Measurements from ENCODE around the gene HEXIM1.
"Not testable (repeated sequence)": the region's sequence is repeated elsewhere in the genome, so short reads cannot be mapped to it uniquely, and the experiment has no call there.

The HEXIM1 gene

DNA sequence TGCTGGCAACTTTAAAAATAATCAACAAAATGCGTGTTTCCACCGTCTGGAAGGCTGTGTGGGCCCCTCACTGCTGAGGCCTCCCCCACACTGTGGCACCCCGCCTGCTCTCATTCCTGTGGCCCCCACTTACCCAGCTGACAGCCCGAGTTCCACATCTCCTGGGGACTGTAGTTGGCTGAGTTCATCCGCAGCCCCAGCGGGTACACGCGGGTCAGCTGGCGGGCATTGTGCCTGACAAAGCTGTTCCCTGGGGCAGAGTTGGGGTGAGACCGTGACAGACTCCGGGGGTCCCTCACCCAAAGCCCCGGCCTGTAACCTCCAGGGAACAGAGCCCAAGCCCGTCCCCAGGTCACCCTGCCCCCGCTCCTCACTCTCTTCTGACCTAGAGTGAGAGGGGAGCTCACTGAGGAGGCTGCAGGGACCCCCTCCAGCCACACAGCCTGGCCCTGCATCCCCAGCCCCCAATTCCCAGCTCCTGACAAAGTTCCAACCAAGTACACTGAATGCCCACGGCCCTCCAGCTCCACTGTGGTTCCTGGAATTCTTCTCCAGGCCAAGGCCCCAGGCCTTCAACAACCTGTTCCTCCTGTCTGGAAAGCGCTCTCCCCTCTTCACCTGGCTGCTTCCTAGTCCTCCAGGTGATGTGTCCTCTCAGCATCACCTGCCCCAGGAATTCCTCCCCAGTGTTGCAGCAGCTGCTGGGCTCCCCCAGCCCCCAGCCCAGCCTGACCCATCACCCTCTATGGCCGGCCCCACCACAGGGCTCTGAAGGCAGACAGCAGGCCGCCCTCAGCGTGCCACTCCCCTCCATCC lies 34.0 kb upstream of the HEXIM1 start:
- DNase-seq: no peak

DNA sequence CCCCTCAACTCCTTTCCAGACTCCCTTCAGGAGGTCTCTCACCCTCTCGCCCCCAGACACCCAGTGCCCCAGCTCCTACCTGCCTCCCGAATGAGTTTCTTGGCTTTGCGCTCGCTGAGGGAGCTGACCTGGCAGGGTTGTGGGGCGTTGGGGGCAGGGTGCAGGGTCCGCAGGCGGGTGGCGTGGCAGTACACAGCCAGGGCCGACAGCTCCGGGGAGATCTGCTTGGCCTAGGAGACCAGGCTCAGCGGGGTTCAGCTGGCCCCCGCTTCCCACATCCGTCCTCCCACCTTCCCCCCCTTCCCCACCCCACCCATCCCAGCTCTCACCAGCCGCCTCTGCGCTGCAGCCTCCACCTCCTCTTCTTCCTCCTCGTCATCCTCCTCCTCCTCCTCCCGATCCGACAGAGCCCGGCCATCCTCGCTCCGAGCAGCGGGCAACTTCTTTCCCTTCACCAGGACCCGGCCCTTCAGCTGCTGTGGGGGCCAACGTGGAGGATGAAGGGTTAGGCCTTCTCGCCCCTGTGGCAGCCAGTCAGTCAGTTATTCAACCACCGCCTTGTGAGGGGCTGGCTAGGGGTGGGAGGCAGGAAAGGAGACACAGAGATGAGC lies 33.2 kb upstream of the HEXIM1 start:
- no peak for DNase-seq

DNA sequence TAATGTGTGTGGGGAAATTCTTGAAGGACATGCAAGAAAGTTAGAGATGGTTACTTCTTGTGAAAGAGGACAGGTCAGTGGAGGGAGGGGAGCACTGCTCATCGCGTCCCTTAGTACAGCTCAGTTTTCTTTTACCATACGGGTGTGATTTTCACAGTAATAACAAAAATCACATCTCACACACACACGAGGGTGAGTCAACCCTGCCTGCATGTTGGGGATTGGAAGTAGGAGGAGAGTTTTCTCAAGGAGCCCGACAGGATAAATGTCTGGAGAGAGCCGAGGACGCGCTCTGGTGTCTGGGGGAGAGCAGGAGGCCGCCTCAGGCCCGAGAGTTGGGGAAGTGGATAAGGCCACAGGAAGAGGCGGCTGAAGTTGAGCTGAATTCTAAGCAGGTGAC lies 32.4 kb upstream of the HEXIM1 start:
- DNase-seq: no peak

DNA sequence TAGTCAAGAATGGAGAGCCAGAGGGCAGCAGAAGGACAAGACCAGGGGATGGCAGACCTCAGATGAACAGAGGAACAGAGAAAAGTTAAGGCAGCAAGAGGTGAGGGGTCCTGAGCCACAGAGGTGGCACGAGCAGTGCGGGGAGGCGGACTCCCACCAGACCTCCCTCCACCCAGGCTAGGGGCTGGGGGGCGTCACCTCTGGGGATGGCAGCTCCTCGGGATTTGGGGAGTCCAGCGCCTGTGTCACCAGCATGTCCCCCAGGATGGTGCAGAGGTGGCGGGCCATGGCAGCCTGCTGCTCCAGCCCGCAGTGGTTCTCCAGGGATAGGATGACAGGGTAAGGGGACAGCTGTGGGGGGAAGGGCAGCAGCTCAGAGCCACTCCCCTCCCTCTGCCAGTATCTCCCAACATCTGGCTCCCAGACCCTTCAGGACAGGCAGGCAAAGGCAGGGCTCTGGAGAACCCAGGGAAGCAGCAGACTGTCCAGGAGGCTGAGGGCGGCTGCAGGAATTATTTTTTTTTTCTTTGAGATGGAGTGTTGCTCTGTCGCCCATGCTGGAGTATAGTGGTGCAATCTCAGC lies 31.8 kb upstream of the HEXIM1 start:
- DNase-seq: no peak

DNA sequence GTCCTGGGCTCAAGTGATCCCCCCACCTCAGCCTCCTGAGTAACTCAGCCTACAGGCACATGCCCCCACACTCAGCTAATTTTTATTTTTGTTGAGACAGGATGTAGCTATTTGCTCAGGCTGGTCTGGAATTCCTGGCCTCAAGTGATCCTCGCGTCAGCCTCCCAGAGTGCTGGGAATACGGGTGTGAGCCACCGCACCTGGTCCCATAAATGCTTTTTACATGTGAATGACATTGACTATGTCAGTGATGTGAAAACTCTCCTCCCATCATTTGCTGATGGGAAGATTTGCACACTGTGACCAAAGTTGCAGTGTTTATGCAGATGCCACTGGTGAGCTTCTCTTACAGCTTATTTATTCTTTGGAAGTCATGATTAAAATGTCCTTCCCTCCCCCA lies 30.9 kb upstream of the HEXIM1 start:
- no peak for DNase-seq

DNA sequence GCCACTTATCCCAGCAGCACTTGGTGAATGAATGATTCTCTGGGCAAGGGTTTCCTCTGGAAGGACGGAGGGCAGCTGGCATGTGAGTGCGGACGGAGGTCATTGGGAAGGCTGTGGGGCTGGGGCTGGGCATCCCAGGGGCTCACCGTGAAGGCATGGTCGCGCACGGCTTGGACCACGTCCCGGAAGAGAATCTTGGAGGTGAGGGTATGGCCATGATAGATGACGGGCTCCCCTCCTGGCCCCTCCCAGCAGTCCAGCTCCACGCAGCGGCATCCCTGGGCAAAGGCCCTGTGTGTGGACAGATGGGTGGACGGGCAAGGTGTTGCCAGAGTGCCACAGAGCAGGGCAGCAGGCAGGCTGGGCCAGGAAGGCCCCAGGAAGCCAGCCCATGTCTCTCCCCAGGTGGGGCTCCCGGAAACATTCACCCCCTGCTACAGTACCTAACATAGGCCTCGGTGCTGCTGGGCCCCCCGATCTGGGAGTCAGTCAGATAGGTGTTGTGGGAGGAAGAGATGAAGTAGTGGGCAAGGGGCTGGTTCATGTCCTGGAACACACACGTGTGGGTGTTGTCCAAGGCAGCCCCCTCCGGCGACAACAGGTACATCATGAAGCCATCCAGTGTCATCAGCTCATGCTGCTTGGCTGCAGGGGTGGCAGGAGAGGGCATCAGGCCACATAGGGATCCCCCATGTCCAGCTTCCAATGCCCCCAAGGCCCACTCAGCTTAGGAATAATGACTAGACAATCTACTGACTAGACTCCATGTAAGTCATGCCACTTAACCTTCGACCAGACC lies 30.2 kb upstream of the HEXIM1 start:
- no peak for DNase-seq

DNA sequence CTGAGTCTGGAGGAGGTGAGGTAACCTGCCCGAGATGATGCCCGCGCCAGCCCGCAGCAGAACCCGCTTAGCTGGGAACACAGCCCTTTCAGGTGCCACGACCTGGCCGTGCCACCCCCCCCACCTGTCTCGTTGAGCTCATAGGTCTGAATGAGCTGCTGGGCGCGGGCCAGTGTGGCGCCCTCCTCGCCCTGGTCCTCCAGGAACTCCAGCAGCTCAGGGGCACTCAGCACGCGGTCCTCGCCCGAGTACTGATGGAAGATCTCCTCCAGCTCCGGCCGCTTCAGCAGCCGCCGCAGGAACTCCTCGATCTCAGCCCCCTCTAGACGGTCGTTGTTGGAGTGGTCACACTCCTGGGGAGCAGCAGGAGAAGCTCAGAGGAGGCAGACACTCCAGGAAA lies 29.6 kb upstream of the HEXIM1 start:
- no peak for DNase-seq

DNA sequence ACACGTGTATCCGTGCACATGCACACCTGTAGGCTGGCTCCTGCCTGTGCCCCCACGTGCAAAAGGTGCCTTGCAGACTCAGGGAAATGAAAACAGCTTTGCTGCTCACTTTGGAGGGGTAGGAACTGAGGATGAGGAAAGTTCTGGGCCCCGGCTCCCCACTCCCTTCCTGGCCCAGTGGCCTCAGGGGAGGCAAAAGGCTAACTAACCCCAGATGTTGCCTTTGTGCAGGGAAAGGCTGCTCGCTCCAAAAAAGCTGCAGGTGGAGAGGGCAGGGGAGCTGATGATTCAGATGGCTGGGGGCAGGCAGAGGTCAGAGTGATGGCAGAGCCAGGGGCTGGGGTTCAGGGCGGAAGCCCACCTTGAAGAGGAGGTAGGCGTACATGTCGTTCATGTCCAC lies 28.3 kb upstream of the HEXIM1 start:
- no peak for DNase-seq

DNA sequence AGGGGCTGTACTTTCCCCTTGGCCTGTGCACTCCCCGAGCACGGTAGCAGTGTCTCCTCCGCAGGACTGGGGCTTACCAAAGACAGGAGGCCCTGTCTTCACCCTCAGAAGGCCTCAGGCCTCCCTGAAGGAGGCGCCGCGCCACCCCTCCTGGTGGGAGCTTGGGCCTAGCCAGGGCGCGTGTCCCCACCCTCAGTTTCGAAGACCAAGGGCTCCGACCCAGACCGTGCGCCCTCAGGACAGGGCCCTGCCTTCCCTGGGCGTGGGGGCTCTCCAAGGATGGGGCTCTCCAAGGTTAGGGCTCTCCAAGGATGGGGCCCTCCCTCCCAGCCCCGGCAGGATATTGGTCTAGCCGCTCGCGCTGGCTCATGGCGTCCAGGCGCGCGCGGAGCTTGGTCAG lies 27.7 kb upstream of the HEXIM1 start:
- no peak for DNase-seq

DNA sequence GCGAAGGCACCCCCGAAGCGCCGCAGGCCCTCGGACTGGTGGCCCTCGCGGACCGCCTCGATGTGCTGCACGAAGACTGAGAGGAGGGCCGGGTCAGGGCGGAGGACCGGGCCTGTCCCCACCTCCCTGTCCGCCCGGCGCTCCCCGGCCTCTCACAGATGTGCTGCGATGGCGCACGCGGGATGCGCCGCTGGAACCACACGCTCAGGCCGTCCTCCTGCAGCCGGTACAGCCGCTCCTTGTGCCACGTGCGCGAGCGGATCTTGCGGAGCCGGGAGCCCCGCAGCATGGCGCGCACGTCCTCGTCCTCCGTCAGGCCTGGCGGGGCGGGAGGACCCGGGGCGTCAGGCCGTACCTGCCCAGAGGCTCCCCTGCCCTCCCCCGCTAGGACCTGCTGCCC lies 27.2 kb upstream of the HEXIM1 start:
- DNase-seq: no peak

DNA sequence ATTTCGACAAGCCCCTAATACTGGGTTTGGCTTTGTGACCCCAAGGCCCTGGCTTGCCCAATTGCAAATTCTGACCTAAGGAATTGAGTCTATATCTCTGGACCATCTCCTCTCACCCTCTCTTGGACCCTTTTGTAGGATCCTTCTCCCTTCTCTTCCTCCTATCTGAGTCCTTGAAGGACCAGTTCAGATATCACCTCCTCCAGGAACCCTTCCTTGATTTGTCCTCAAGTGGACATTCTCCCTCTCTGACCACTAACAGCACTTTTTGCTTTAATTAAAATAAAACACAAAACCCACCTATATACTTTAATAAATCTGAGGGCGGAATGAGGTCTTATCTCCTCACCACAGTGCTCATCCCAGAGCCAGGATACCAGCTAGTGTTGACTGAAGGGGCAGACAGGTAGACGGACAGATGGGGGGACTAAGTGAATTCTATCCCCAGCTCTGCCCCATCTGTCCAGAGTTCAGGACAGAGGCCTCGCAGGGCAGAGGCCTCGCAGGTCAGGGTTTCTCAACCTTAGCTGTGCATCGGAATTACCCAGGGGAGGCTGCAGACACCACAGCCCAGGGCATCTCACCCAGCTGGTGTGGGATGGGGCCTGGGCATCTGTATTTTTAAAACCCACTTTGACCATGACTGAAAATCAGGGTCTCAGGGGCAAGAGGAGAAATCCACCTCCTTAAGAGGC lies 25.1 kb upstream of the HEXIM1 start:
- no peak for DNase-seq

DNA sequence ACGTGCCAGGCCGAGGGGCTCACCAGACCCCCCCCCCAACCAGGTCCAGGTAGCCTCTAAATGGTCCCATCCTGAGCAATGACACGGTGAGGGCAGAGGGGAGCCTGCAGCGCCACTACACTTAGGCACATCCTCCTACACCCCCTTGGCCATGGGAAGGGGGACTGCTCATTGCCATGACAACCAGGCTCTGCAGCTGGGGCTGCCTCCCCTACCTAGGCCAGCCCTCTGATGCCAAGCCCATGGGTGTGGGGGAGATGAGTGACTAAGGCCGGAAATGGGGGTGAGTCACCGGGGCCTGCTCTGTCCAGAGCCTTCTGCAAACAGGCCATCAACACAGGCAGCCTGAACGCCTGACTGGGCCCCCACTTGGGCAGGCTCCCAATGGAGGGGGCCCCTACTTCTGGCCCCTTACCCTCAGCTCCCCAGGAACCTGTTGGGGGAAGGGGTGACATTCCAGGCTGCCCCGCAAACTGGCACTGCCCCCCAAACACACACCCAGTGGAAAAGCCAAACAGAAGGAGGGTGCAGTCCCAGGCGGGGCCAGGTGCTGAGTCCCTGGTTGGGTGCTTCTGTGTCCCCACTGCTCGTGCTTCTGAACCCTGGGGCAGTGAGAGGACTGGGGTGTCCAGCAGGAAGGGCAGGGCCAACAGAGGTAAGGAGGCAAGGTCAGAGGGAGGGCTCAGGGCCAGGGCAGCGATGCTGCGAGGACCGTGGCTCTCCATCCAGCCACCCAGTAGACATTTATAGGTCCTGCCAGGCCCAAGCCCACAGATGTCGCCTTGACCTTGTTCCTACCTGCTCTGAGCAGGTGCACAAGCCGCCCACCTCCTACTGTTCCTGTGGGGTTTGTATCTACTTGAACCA lies 24.1 kb upstream of the HEXIM1 start:
- no peak for DNase-seq

DNA sequence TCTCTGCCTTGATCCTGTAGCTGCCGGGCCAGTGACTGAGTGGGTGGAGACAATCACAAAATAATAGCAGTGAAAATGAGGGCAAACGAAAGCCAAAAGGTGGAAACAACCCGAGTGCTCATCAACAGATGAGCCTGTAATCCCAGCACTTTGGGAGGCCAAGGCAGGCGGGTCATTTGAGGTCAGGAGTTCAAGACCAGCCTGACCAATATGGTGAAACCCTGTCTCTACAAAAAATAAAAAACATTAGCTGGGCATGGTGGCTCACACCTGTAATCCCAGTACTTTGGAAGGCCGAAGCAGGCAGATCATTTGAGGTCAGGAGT lies 23.5 kb upstream of the HEXIM1 start:
- not testable (repeated sequence) for DNase-seq

DNA sequence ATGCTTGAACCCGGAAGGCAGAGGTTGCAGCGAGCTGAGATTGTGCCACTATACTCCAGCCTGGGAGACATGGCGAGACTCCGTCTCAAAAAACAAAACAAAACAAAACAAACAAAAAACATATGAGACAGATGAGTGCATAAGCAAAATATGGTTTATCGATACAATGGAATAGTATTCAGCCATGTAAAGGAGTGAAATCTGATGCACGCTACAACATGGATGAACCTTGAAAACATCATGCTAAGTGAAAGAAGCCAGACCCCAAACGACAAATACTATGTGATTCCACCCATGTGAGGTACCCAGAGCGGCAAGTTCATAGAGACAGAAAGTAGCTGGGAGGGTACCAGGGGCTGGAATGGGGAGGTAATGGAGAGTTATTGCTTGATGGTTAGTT lies 22.8 kb upstream of the HEXIM1 start:
- no peak for DNase-seq

DNA sequence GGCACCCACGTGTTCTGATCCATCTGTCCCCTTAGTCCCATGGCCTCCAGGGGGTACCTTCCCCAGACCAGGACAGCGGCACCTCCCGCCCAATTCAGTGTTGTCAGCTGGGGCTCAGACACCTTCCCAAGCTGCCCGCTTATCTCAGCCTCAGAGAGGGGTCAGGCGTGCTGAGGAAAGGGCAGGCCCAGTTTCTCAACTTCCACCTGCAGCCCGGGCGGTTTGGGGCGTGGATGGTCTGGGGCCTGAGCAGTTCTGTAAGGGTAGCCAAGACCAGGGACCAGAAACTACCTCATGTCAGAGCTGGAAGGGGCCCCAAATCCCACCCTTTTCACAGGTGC lies 21.1 kb upstream of the HEXIM1 start:
- no peak for DNase-seq

DNA sequence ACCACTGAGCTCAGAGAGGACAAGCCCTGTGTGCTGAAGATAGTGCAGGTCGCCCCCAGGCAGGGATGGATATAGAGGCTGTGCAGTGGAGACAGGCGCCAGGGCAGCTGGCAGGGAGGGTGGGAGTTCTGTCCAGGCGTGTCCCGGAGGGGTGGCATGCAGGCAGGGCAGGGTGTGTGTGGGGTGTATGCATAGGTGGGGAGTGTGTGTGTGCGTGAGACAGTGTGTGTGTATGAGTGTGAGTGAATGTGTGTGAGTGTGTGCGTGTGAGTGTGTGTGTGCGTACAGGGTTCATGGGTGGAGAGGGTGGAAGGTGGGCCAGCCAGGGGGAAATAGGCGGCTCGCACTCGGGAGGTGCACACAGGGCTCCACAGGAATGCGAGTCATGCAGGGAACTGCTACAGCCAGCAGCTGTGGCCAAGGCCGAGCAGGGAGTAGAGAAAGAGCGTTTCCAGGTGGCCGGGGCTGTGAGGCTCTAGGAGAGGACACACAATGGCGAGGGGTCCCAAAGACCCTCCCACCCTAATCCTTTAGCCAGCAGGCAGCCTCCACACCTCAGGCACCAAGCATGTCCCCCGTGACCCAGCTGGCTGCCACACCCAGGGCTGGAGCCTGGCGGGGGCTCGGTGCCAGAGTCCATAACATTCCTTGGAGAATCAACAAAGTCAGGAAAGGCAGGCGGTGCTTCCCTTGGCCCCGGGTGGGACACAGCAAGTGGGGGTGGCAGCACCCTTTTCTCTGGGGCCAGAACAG lies 20.6 kb upstream of the HEXIM1 start:
- DNase-seq: no peak

DNA sequence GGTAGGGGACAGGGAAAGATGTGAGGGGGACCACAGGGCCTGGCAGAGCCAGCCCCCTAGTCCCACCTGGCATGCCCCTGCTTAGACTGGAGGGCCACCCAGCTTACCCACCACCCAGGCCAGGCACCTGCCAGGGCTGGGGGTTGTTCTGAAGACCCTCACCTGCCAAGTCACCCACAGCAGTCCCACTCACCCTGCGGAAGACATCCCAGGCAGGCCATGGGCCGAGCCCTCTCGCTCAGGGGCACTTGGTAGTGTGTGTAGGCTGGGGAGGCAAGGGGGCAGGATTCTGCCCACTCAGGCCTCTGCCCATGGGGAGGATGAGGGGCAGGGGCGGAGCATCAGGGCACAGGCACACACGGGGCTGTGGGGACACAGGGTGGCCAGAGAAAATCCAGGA lies 19.9 kb upstream of the HEXIM1 start:
- DNase-seq: no peak

DNA sequence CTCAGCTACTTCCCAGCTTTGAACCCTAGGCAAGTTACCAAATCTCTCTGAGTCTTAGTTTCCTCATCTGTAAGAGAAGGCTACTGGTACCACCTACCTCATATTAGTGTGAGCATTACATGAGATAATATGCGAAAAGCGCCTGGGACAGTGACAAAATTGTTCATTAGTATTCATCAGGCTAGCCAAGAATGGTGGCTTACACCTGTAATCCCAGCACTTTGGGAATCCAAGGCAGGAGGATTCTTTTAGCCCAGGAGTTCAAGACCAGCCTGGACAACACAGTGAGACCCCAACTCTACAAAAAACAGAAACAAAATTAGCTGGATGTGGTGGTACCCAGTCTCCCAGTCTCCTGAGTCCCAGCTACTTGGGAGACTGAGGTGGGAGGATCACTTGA lies 19.3 kb upstream of the HEXIM1 start:
- no peak for DNase-seq

DNA sequence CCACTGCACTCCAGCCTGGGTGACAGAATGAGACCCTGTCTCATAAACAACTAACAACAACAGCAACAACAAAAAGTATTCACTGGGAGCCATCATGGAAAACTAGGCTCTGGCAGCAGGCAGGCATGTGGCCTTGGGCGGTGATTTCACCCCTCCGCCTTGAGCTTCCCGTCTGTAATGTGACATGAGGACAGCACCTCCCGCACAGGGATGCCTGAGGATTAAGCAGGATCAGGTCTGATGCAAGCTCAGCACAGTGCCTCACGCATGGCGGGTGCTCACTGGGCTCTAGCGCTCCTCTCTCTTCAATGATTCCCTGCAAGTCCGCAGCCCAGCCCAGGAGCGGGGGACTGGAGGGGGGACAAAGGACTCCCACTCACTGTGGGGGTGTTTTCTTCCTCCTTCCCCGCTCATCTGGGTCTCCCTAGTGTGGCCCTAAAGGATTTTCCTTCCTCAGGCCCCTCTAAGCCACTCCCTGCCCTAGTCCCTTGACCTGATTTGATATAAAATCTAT lies 18.8 kb upstream of the HEXIM1 start:
- DNase-seq: no peak

DNA sequence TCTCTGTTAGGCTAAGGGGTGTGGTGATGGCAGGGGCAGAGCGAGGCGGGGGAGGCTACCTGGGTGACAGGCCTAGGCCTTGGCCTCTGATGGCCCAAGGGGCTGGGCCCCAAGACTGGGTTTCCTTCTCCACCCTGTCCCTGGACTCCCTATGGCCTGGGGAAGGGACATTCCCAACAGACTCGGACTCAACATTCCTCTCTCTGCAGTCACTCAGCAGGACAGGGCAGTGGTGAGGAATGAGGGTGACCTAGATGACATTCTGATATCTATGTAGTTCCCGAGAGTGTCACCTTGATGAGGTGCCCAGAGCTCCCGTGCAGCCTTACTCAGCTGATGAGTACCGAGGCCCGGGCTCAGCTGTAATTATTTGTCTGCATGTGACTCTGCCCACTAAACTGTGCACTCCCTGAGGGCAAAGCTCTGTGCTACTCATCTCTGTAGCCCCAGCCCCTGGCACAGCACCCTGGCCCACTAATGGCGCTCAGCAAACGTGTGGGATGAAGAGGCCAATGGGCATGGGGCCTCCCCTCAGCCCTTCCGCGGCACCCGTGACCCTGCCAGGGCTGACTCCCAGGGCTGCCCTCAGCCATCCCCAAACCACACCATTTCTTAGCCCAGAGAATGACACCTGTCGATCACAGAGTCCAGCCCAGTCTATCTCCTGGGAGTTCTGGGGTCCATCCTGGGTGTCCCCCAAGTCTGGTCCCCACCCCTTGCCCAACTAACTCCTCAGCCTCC lies 18.2 kb upstream of the HEXIM1 start:
- DNase-seq: no peak
